ENCODE results near the gene MANBA.

DNA sequence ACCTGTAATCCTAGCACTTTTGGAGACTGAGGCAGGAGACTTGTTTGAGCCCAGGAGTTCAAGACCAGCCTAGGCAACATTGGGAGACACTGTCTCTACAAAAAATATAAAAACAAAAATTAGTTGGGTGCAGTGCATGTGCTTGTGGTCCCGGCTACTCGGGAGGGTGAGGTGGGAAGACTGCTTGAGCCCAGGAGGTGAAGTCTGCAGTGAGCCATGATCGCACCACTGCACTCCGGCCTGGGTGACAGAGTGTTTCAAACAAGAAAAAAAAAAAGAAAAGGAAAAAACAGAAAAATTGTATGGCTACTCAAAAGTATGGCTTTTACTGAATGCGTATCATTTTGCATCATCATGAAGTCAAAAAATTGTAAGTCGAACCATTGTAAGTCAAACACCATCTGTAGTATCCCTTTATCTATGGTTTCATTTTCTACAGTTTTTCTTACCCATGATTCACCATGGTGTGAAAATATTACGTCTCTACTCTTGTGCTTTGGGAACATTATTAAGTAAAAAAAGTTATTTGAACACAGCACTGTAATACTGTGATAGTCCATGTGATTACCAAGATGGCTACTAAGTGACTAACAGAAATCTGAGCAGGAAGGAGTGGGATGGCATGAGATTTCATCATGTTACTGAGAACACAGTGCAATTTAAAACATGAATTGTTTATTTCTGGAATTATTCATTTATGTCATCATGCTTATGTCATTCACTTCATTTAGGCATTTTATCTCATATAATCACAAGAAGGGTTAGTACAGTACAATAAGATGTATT is 26.5 kb upstream of the MANBA start:
- TF ChIP-seq, protein P1, sequence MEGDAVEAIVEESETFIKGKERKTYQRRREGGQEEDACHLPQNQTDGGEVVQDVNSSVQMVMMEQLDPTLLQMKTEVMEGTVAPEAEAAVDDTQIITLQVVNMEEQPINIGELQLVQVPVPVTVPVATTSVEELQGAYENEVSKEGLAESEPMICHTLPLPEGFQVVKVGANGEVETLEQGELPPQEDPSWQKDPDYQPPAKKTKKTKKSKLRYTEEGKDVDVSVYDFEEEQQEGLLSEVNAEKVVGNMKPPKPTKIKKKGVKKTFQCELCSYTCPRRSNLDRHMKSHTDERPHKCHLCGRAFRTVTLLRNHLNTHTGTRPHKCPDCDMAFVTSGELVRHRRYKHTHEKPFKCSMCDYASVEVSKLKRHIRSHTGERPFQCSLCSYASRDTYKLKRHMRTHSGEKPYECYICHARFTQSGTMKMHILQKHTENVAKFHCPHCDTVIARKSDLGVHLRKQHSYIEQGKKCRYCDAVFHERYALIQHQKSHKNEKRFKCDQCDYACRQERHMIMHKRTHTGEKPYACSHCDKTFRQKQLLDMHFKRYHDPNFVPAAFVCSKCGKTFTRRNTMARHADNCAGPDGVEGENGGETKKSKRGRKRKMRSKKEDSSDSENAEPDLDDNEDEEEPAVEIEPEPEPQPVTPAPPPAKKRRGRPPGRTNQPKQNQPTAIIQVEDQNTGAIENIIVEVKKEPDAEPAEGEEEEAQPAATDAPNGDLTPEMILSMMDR (IDR thresholded peaks at IDR 0.05), result no peak
- TF ChIP-seq POLR2A (IDR thresholded peaks at IDR 0.05), result no peak

Data from esophagus squamous epithelium (tissue), 4 donors.